IMR-90 (cell line): ENCODE results near the gene TTC28. TPM values are rescaled to one million over a fixed set of nuclear protein-coding genes. Genes with fewer than 3 reads are reported as not detected.

Experiments
- ATAC-seq: fragments of 200-7000 bp; cut with Tn5 transposase; 2 replicates; pipeline ENCODE4 v1.9.1; 2020; ENCODE audit warnings: low read depth, mild to moderate bottlenecking, moderate library complexity
- BruUV-seq: library from RNA; stranded (reverse); fragments of 400-500 nt; replicated peaks from 2 replicates; lab custom pipeline; 2021; lab: Mats Ljungman, UMichigan
- CTCF ChIA-PET: fragments of 300-600 bp; formaldehyde crosslinking; extraction: SDS; loops from one replicate; lab custom pipeline; 2021; ENCODE audit warnings: antibody characterized with exemption; lab: Yijun Ruan, JAX
- POLR2A ChIA-PET: fragments of 300-600 bp; sonication (Branson Sonifier 250); formaldehyde crosslinking; loops from one replicate; lab custom pipeline; 2022; ENCODE audit warnings: antibody characterized with exemption; ENCODE audit not compliant: unreplicated experiment; lab: Charles Lee
- DNase-seq: peaks from one replicate; pipeline ENCODE4 v3.0.0; 2013
- H2AFZ ChIP-seq: replicated peaks from 2 replicates; pipeline ENCODE3; 2013; ENCODE audit warnings: low read length, mild to moderate bottlenecking; ENCODE audit not compliant: poor library complexity
- H2AK5ac ChIP-seq: 2 replicates; pipeline ENCODE4 v1.6.1; 2013; ENCODE audit warnings: low read depth, low read length, inconsistent platforms
- H2AK9ac ChIP-seq: replicated peaks from 2 replicates; pipeline ENCODE3; 2013; ENCODE audit warnings: mild to moderate bottlenecking, low read depth, low read length, moderate library complexity; ENCODE audit not compliant: poor library complexity
- H2BK120ac ChIP-seq: 2 replicates; pipeline ENCODE4 v1.6.1; 2013; ENCODE audit warnings: low read depth, low read length, inconsistent platforms
- H2BK15ac ChIP-seq: 3 replicates; pipeline ENCODE4 v1.6.1; 2013; ENCODE audit warnings: low read depth, low read length, inconsistent platforms
- H2BK20ac ChIP-seq: 2 replicates; pipeline ENCODE4 v1.6.1; 2013; ENCODE audit warnings: low read depth, mild to moderate bottlenecking, inconsistent platforms, low read length, moderate library complexity
- H2BK5ac ChIP-seq: 2 replicates; pipeline ENCODE4 v1.6.1; 2013; ENCODE audit warnings: mild to moderate bottlenecking, low read depth, low read length, inconsistent platforms; ENCODE audit not compliant: poor library complexity, severe bottlenecking
- H3K14ac ChIP-seq: replicated peaks from 2 replicates; pipeline ENCODE4 v1.6.1; 2013; ENCODE audit warnings: low read depth, low read length, inconsistent platforms
- H3K18ac ChIP-seq: 2 replicates; pipeline ENCODE4 v1.6.1; 2013; ENCODE audit warnings: low read depth, low read length, control low read depth
- H3K23ac ChIP-seq: 2 replicates; pipeline ENCODE4 v1.6.1; 2013; ENCODE audit warnings: low read depth, low read length, inconsistent platforms
- H3K27ac ChIP-seq: 2 replicates; pipeline ENCODE4 v1.5.1; 2013; ENCODE audit warnings: mild to moderate bottlenecking, control low read depth, low read length; ENCODE audit not compliant: insufficient read depth
- H3K27me3 ChIP-seq: 2 replicates; pipeline ENCODE4 v1.6.1; 2013; ENCODE audit warnings: low read length; ENCODE audit not compliant: control insufficient read depth, insufficient read depth
- H3K36me3 ChIP-seq: 2 replicates; pipeline ENCODE4 v1.6.1; 2013; ENCODE audit warnings: low read length, mixed read lengths; ENCODE audit not compliant: control insufficient read depth, insufficient read depth
- H3K4ac ChIP-seq: 2 replicates; pipeline ENCODE4 v1.6.1; 2013; ENCODE audit warnings: low read depth, low read length, inconsistent platforms
- H3K4me1 ChIP-seq: 2 replicates; pipeline ENCODE4 v1.6.1; 2013; ENCODE audit warnings: low read length, mixed read lengths; ENCODE audit not compliant: control insufficient read depth, insufficient read depth
- H3K4me2 ChIP-seq: 2 replicates; pipeline ENCODE4 v1.6.1; 2013; ENCODE audit warnings: low read depth, mild to moderate bottlenecking, control low read depth, low read length, moderate library complexity
- H3K4me3 ChIP-seq: 2 replicates; pipeline ENCODE4 v1.5.1; 2013; ENCODE audit warnings: low read depth, mild to moderate bottlenecking, control low read depth, low read length, moderate library complexity; ENCODE audit not compliant: insufficient read depth
- H3K56ac ChIP-seq: 2 replicates; pipeline ENCODE4 v1.6.1; 2013; ENCODE audit warnings: low read length, inconsistent platforms; ENCODE audit not compliant: insufficient read depth; ENCODE audit errors: extremely low read depth
- H3K79me1 ChIP-seq, 2 experiments: 2 replicates each; pipeline ENCODE4 v1.6.1; 2013; ENCODE audit warnings: low read length in 2 of 2, inconsistent platforms in 1 of 2, low read depth in 1 of 2
- H3K9ac ChIP-seq: 2 replicates; pipeline ENCODE4 v1.6.1; 2013; ENCODE audit warnings: low read depth, low read length, control low read depth
- H3K9me1 ChIP-seq: 2 replicates; pipeline ENCODE4 v1.6.1; 2013; ENCODE audit warnings: low read length, inconsistent platforms; ENCODE audit not compliant: insufficient read depth
- H3K9me3 ChIP-seq: 2 replicates; pipeline ENCODE4 v1.6.1; 2013; ENCODE audit warnings: low read length; ENCODE audit not compliant: control insufficient read depth, insufficient read depth
- H4K20me1 ChIP-seq: 2 replicates; pipeline ENCODE4 v1.6.1; 2013; ENCODE audit warnings: low read length, inconsistent platforms; ENCODE audit not compliant: insufficient read depth
- H4K5ac ChIP-seq: 2 replicates; pipeline ENCODE4 v1.6.1; 2013; ENCODE audit warnings: mild to moderate bottlenecking, low read depth, low read length, control low read depth
- H4K8ac ChIP-seq, 2 experiments: 2 replicates each; pipeline ENCODE4 v1.6.1; 2013; ENCODE audit warnings: low read depth in 2 of 2, low read length in 2 of 2, control low read depth in 1 of 2, inconsistent platforms in 1 of 2
- H4K91ac ChIP-seq: 2 replicates; pipeline ENCODE4 v1.6.1; 2013; ENCODE audit warnings: low read depth, low read length, inconsistent platforms; ENCODE audit not compliant: insufficient read depth
- CEBPB ChIP-seq: IDR thresholded peaks from 2 replicates; pipeline ENCODE4 v1.6.1; 2012; ENCODE audit warnings: low read depth, low read length, improper control_type of control experiment
- CHD1 ChIP-seq: IDR thresholded peaks from 2 replicates; pipeline ENCODE4 v1.6.1; 2012; ENCODE audit warnings: low read depth, low read length, improper control_type of control experiment
- FOS ChIP-seq: fragments of 150-350 bp; IDR thresholded peaks from 2 replicates; pipeline ENCODE4 v1.6.1; 2016; ENCODE audit warnings: low read depth, low read length
- MAFK ChIP-seq: IDR thresholded peaks from 2 replicates; pipeline ENCODE4 v1.6.1; 2012; ENCODE audit warnings: low read depth, low read length, improper control_type of control experiment
- MXI1 ChIP-seq: IDR thresholded peaks from 2 replicates; pipeline ENCODE4 v1.6.1; 2012; ENCODE audit warnings: low read depth, mild to moderate bottlenecking, low read length, moderate library complexity, borderline replicate concordance
- RFX5 ChIP-seq: IDR thresholded peaks from 2 replicates; pipeline ENCODE4 v1.8.0; 2012; ENCODE audit warnings: low read depth, mild to moderate bottlenecking, low read length, moderate library complexity
- WGBS, 2 experiments: methylation state at CpG; one replicate each; pipeline versions ENCODE4 v1.1.5 to v1.1.7; 2013; ENCODE audit warnings: missing lambda C conversion rate in 2 of 2; ENCODE audit not compliant: insufficient read length in 1 of 2; ENCODE audit errors: extremely low coverage in 2 of 2; 5-methylcytosine and 5-hydroxymethylcytosine counted together
- dilution Hi-C: fragments of 300-500 bp; cut with HindIII; formaldehyde crosslinking; loops from one replicate; pipeline ENCODE4 v1.14.3; 2018; ENCODE audit warnings: low sequenced_read_pairs; ENCODE audit not compliant: unreplicated experiment
- in situ Hi-C: fragments of 300-500 bp; cut with MboI; formaldehyde crosslinking; loops from 3 replicates; pipeline ENCODE4 v1.14.3; 2019; ENCODE audit warnings: low sequenced_read_pairs, inconsistent platforms, mixed read lengths
- intact Hi-C: fragments of 100-400 bp; cut with micrococcal nuclease; formaldehyde crosslinking; loops from 2 replicates; pipeline ENCODE4 v1.10.0; 2022
- polyA plus RNA-seq, 3 experiments: library from polyadenylated mRNA; depleted of rRNA; stranded (reverse); fragments of >200 nt; gene quantifications; 2 replicates each; pipeline ENCODE4 v1.2.3, GENCODE V29; 2012; ENCODE audit warnings: low replicate concordance in 1 of 3
- total RNA-seq: library from RNA; depleted of rRNA; stranded (reverse); fragments of >200 nt; gene quantifications from 2 replicates; pipeline ENCODE4 v1.2.3, GENCODE V29; 2012

The TTC28 gene
- total and polyA plus RNA-seq, 2 of the 4 experiments (the other 2 are of a cell fraction): 5.6 to 13.3 TPM

GRCh38 chr22:27952779-27953178, 726.9 kb downstream of the TTC28 start:
- H4K5ac ChIP-seq: no peak overlapping the region
- H3K23ac ChIP-seq: no peak overlapping the region
- H3K18ac ChIP-seq: no peak overlapping the region
- intact Hi-C loops: no loop called here
- ATAC-seq (no peak), DNase-seq (no peak)
- no peaks in the 10 kb centered on the region for H3K9me3 ChIP-seq
- no peaks in the 10 kb centered on the region; a peak in 1 of 4 replicates for H3K79me1 ChIP-seq
- WGBS, 2 experiments: no CpG with 5 or more reads among the region's 3 CpGs
- H3K14ac ChIP-seq: no peak overlapping the region
- no peak overlapping the region for H2BK5ac ChIP-seq
- no peaks in the 10 kb centered on the region for H3K36me3 ChIP-seq
- peaks cover 3% of the 10 kb centered on the region for H3K4me1 ChIP-seq
- no peak overlapping the region for H2AK5ac ChIP-seq
- no peak overlapping the region for H2BK120ac ChIP-seq
- no peak overlapping the region for H2AFZ ChIP-seq
- no peaks in the 10 kb centered on the region for H3K9me1 ChIP-seq
- no peak overlapping the region for H2BK15ac ChIP-seq
- no peaks in the 10 kb centered on the region for H4K20me1 ChIP-seq
- H4K91ac ChIP-seq: no peak overlapping the region
- no peak overlapping the region for H2BK20ac ChIP-seq
- H3K4me2 ChIP-seq: no peak overlapping the region
- H3K56ac ChIP-seq: no peak overlapping the region
- H3K4me3 ChIP-seq: no peak overlapping the region
- CTCF ChIA-PET: no interaction called here
- BruUV-seq: no TSS peak
- TF ChIP-seq CEBPB (peak; percentile 39; the same call in 1 of the 2 replicates), CHD1 (no peak), MAFK (no peak), MXI1 (no peak), FOS (no peak), RFX5 (no peak)
- H3K27ac ChIP-seq: no peak overlapping the region
- in situ Hi-C loops: no loop called here
- no peak overlapping the region for H3K9ac ChIP-seq
- H2AK9ac ChIP-seq: no peak overlapping the region
- dilution Hi-C loops: no loop called here
- no peak overlapping the region for H3K4ac ChIP-seq
- H3K27me3 ChIP-seq: no peaks in the 10 kb centered on the region
- POLR2A ChIA-PET: no interaction called here
- H4K8ac ChIP-seq: no peak overlapping the region
